Kidney (tissue), 14 donors: ENCODE measurements around the gene AKAP13. TPM values are rescaled to one million over a fixed set of nuclear protein-coding genes. Genes with fewer than 3 reads are reported as not detected.
"Not testable (repeated sequence)": the region's sequence is repeated elsewhere in the genome, so short reads cannot be mapped to it uniquely, and the experiment has no call there.

Experiments used
- DNase-seq, 5 donors: peaks; one replicate each; pipeline ENCODE4 v3.0.0-alpha.2; 2013 to 2020
- FAIRE-seq: peaks from 2 replicates; lab custom pipeline; 2012; peaks lifted over from hg19 to GRCh38; lab: Jason Lieb, UNC
- H3K27ac ChIP-seq, 2 donors: one replicate each; pipeline ENCODE4 v1.7.0; 2013; ENCODE audit warnings: low read depth in 2 of 2, low read length in 2 of 2, inconsistent platforms in 1 of 2
- H3K27me3 ChIP-seq: one replicate; pipeline ENCODE4 v1.7.1; 2013; ENCODE audit warnings: low read length, inconsistent platforms; ENCODE audit not compliant: control insufficient read depth, insufficient read depth
- H3K36me3 ChIP-seq, 3 donors: one replicate each; pipeline versions ENCODE4 v1.7.0 to v1.7.1; 2013; ENCODE audit warnings: low read length in 3 of 3, control low read depth in 1 of 3, inconsistent platforms in 1 of 3; ENCODE audit not compliant: insufficient read depth in 3 of 3, control insufficient read depth in 2 of 3
- H3K4me1 ChIP-seq, 3 donors: one replicate each; pipeline versions ENCODE4 v1.7.0 to v1.7.1; 2013; ENCODE audit warnings: low read length in 3 of 3, inconsistent platforms in 1 of 3, low read depth in 1 of 3; ENCODE audit not compliant: control insufficient read depth in 2 of 3, insufficient read depth in 2 of 3
- H3K4me3 ChIP-seq, 3 donors: one replicate each; pipeline versions ENCODE4 v1.7.0 to v1.8.1; 2013; ENCODE audit warnings: low read length in 3 of 3, control low read depth in 1 of 3, inconsistent platforms in 1 of 3
- H3K9ac ChIP-seq, 3 donors: one replicate each; pipeline versions ENCODE4 v1.7.0 to v1.7.1; 2013; ENCODE audit warnings: low read length in 3 of 3, control low read depth in 1 of 3, inconsistent platforms in 1 of 3
- H3K9me3 ChIP-seq, 3 donors: one replicate each; pipeline versions ENCODE4 v1.7.0 to v1.7.1; 2013; ENCODE audit warnings: low read length in 3 of 3, control low read depth in 1 of 3, inconsistent platforms in 1 of 3; ENCODE audit not compliant: control insufficient read depth in 2 of 3, insufficient read depth in 1 of 3
- intact Hi-C: fragments of 100-400 bp; cut with DNase I; formaldehyde crosslinking; loops from one replicate; pipeline ENCODE4 v1.11.1; 2022
- polyA plus RNA-seq: library from polyadenylated mRNA; stranded (reverse); fragments of 350-450 nt; fragmentation: Illumina TruSeq; extraction: RNeasy Lipid Tissue Mini Kit (QIAGEN cat#74804); gene quantifications from one replicate; pipeline ENCODE4 v1.2.3, GENCODE V29; 2014; ENCODE audit warnings: low read depth, low replicate concordance; ENCODE audit not compliant: insufficient read depth
- total RNA-seq: library from RNA; stranded (reverse); fragmentation: NEBNext Ultra II Directional; extraction: Animal tissue kit (Norgen Biotek cat#: 25700); gene quantifications from one replicate; pipeline ENCODE4 v1.2.1, GENCODE V29; 2021
- TF ChIP-seq, protein P1 (sequence below): IDR thresholded peaks from 3 replicates; pipeline ENCODE4 v1.5.1; 2012; ENCODE audit warnings: mild to moderate bottlenecking, moderate library complexity, borderline replicate concordance; ENCODE audit not compliant: insufficient read depth; ENCODE audit errors: extremely low read depth
- donor health status: control.
- donor health status: control.
- donor health status: control.
- donor health status: control.
- donor health status: control.
- donor health status: DM: yes; HTN: yes; CAD: no.
- donor health status: Normal renal cell carcinoma (clear cell type).

The AKAP13 gene
- total and polyA plus RNA-seq, 2 donors from 2014 or later, result 18.8 to 174 TPM

GRCh38 chr15:85652457-85652856 is 272.1 kb downstream of the AKAP13 start:
- no peak for FAIRE-seq
- no peak for DNase-seq
- Histone ChIP-seq H3K27me3 (no peaks in the 10 kb centered on the region), H3K36me3 (peaks cover 0 to 12% (median 7%) of the 10 kb centered on the region in 3 donors), H3K9me3 (no peaks in the 10 kb centered on the region), H3K27ac (no peak overlapping the region), H3K9ac (no peak overlapping the region), H3K4me1 (peaks cover 0 to 9% (median 2%) of the 10 kb centered on the region in 3 donors), H3K4me3 (no peak overlapping the region)
- intact Hi-C loops, result no loop called here
- TF ChIP-seq, protein P1, sequence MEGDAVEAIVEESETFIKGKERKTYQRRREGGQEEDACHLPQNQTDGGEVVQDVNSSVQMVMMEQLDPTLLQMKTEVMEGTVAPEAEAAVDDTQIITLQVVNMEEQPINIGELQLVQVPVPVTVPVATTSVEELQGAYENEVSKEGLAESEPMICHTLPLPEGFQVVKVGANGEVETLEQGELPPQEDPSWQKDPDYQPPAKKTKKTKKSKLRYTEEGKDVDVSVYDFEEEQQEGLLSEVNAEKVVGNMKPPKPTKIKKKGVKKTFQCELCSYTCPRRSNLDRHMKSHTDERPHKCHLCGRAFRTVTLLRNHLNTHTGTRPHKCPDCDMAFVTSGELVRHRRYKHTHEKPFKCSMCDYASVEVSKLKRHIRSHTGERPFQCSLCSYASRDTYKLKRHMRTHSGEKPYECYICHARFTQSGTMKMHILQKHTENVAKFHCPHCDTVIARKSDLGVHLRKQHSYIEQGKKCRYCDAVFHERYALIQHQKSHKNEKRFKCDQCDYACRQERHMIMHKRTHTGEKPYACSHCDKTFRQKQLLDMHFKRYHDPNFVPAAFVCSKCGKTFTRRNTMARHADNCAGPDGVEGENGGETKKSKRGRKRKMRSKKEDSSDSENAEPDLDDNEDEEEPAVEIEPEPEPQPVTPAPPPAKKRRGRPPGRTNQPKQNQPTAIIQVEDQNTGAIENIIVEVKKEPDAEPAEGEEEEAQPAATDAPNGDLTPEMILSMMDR, result no peak

DNA sequence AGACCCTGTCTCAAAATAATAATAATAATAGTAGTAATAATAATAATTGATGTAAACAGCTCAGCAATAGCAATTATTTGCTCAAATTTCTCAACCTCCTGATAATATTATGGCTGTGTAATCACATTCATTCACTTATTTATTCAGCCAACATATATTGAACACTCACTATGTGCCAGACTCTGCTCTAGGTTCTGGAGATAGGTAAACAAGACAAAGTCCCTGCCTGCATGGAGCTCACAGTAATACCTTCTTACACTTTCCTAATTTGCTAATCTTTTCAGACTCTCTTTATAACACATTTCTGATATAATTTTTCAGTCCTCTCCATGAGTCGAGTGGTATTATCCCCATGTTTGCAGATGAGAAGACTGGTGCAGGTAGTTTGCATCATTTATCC is 276.7 kb downstream of the AKAP13 start:
- intact Hi-C loops, result no loop called here
- Histone ChIP-seq H3K27me3 (no peaks in the 10 kb centered on the region), H3K4me3 (no peak overlapping the region), H3K4me1 (no peaks in the 10 kb centered on the region), H3K27ac (no peak overlapping the region), H3K9ac (no peak overlapping the region), H3K9me3 (no peaks in the 10 kb centered on the region), H3K36me3 (peaks cover 4 to 14% (median 7%) of the 10 kb centered on the region in 3 donors)
- TF ChIP-seq, protein P1, result no peak
- FAIRE-seq (no peak), DNase-seq (no peak)

DNA sequence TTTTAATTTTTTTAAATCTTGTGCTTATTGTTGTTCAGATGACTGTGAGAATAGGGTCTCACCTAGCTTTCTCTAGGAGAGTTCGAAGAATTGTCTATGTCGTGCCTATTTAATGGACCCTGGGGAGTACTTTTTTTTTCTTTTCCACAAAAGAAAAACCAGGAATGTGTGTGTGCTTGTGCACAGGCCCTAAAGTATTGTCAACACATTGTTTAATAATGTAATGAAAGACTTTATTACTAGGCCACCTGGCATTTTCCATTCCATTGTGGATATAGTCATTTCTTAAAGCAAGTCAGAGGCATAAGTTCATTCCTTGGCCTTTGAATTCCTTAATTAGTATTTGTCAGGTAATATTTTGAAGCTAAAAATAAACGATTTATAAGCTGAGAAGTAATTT is 278.4 kb downstream of the AKAP13 start:
- no peak overlapping the region for H3K9ac ChIP-seq
- H3K4me3 ChIP-seq, result no peak overlapping the region
- no peaks in the 10 kb centered on the region for H3K27me3 ChIP-seq
- no peaks in the 10 kb centered on the region for H3K9me3 ChIP-seq
- H3K4me1 ChIP-seq, result no peaks in the 10 kb centered on the region
- peaks cover 0 to 18% (median 4%) of the 10 kb centered on the region in 3 donors for H3K36me3 ChIP-seq
- DNase-seq, result no peak
- intact Hi-C loops, result no loop called here
- H3K27ac ChIP-seq, result no peak overlapping the region
- FAIRE-seq, result no peak
- TF ChIP-seq, protein P1, result no peak

DNA sequence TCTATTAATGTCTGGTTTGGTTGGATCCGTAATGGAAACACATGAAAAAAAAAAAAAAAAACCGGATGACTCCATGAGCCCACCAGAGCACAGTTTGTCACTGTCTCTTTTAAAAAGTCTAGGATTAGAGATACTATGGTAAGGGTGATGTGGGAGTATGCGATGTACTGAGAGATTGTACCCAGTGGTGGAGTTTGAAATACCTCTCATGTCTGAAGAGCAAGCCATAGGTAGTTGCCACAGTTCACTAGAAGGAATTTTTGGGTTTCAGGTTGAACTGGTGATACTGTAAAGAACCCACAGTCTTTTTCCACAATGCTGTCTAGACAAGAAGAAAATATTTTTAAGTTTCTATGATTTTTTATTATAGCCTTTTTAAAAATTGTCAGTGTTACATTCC is 281.5 kb downstream of the AKAP13 start:
- Histone ChIP-seq H3K27ac (no peak overlapping the region), H3K4me3 (no peak overlapping the region), H3K4me1 (no peaks in the 10 kb centered on the region), H3K27me3 (no peaks in the 10 kb centered on the region), H3K9ac (no peak overlapping the region), H3K36me3 (peaks cover 2 to 18% (median 4%) of the 10 kb centered on the region in 3 donors), H3K9me3 (no peaks in the 10 kb centered on the region)
- DNase-seq (no peak), FAIRE-seq (no peak)
- TF ChIP-seq, protein P1, result no peak
- intact Hi-C loops, result no loop called here

DNA sequence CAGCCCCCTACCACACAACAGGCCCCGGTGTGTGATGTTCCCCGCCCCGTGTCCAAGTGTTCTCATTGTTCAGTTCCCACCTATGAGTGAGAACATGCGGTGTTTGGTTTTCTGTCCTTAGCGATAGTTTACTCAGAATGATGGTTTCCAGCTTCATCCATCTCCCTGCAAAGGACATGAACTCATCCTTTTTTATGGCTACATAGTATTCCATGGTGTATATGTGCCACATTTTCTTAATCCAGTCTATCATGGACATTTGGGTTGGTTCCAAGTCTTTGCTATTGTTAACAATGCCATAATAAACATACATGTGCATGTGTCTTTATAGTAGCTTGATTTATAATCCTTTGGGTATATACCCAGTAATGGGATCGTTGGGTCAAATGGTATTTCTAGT is 285.3 kb downstream of the AKAP13 start:
- H3K4me1 ChIP-seq, H3K4me3 ChIP-seq, H3K9ac ChIP-seq, H3K27ac ChIP-seq, H3K9me3 ChIP-seq, H3K27me3 ChIP-seq, intact Hi-C loops, FAIRE-seq, DNase-seq: not testable (repeated sequence)
- H3K36me3 ChIP-seq, result peaks cover 0 to 12% (median 4%) of the 10 kb centered on the region in 3 donors
